ENCODE results near the gene CLPTM1. TPM values are rescaled to one million over a fixed set of nuclear protein-coding genes. Genes with fewer than 3 reads are reported as not detected.
A peak's percentile ranks its signal among the peaks of the same experiment; 100 is the strongest.

CLPTM1 gene
- total and polyA plus RNA-seq, 9 of the 15 experiments (the other 6 are each of a cell fraction or from before 2014, with no cell fraction given), result 0.37 to 96.0 (median 27.5) TPM

- TF ChIP-seq CTCF (IDR thresholded peaks at IDR 0.05 in 2 of 3, conservative IDR thresholded peaks at IDR 0.05 in 1 of 3; ENCODE audit: insufficient read depth in 2 of 3, low read depth in 1 of 3, low read length in 3 of 3), result no peak
- TF ChIP-seq RHOXF2B (CRISPR knock-in tag; conservative IDR thresholded peaks at IDR 0.05), result no peak
- peak; percentile 86 for TF ChIP-seq PML (IDR thresholded peaks at IDR 0.05; ENCODE audit: low read length)
- TF ChIP-seq POLR2AphosphoS2 (IDR thresholded peaks at IDR 0.05; ENCODE audit: low read length), result peak; percentile 68; the same call in 1 of the 2 replicates
- no peak for TF ChIP-seq ZNF253 (CRISPR knock-in tag; conservative IDR thresholded peaks at IDR 0.05)
- TF ChIP-seq BHLHE40 (IDR thresholded peaks at IDR 0.05; ENCODE audit: low read length), result no peak
- TF ChIP-seq GMEB1 (CRISPR knock-in tag; IDR thresholded peaks at IDR 0.05), result no peak
- TF ChIP-seq ZNF23 (CRISPR knock-in tag; IDR thresholded peaks at IDR 0.05), result no peak
- no peak for TF ChIP-seq KLF6 (CRISPR knock-in tag; IDR thresholded peaks at IDR 0.05; ENCODE audit: borderline replicate concordance)
- TF ChIP-seq LEF1 (IDR thresholded peaks at IDR 0.05), result no peak
- no peak for TF ChIP-seq HDAC3 (IDR thresholded peaks at IDR 0.05; ENCODE audit: borderline replicate concordance, partially characterized antibody)
- TF ChIP-seq NUFIP1 (IDR thresholded peaks at IDR 0.05; ENCODE audit: partially characterized antibody), result peak; percentile 4
- TF ChIP-seq JUNB (CRISPR knock-in tag; conservative IDR thresholded peaks at IDR 0.05), result no peak
- TF ChIP-seq HEY1 (CRISPR knock-in tag; IDR thresholded peaks at IDR 0.05; ENCODE audit: borderline replicate concordance), result no peak
- TF ChIP-seq MYBL2 (IDR thresholded peaks at IDR 0.05; ENCODE audit: low read depth), result no peak
- TF ChIP-seq MYBL2 (CRISPR knock-in tag; IDR thresholded peaks at IDR 0.05; ENCODE audit: borderline replicate concordance), result no peak
- peak; percentile 61; the same call in 1 of the 2 replicates for TF ChIP-seq DIDO1 (tag; IDR thresholded peaks at IDR 0.05; ENCODE audit: low read depth)
- TF ChIP-seq HNRNPLL (IDR thresholded peaks at IDR 0.05; ENCODE audit: low read depth, low read length, poor library complexity, severe bottlenecking), result peak; percentile 39
- peak; percentile 87 for TF ChIP-seq E2F8 (IDR thresholded peaks at IDR 0.05; ENCODE audit: low read depth, partially characterized antibody)
- TF ChIP-seq ZNF830 (CRISPR knock-in tag; IDR thresholded peaks at IDR 0.05), result no peak
- no peak for TF ChIP-seq XRCC5 (IDR thresholded peaks at IDR 0.05; ENCODE audit: low read depth, low read length)
- no peak for TF ChIP-seq RBM39 (optimal IDR thresholded peaks at IDR 0.05; ENCODE audit: low read depth, low read length)
- TF ChIP-seq STAG1 (CRISPR knock-in tag; IDR thresholded peaks at IDR 0.05; ENCODE audit: borderline replicate concordance), result no peak
These were observed 84.0 kb downstream of the CLPTM1 start, which contains the start of gene CLASRP (continued) for GRCh38 chr19:45038931-45039893.

All from K562 (cell line).